ENCODE results near the gene OPALIN.

Gene OPALIN

DNA sequence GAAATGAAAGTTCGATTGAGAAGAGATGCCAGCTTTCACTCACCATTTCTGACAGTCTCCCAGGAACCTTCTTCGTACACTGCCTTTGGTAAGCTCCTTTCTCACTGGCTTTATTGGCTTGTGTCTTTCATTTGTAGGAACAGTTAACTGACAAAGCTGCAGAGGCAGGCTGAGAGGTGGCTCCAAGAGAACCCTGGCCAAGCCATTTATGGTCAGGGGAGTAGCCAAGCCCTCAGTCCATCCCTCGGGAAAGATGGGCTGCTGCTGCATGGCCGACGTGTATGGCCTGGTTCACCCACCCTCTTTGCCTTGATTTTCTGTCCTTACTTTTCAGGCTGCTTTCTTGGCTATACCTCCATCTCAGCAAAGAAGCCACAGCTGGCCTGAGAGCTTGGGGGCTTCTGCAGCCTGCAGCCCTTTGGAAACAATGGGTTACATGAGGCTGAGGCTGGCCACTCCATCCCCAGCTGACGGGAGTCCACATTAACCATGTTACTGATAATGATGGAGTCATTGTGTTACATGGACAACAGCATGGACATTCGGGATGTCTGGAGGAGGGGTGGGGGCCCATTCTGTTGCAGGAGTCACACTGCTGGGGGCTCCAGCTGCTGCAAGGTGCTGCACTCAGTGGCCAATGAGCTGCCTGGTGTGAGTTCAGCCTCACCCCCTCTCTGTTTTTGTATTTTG is at the start of gene OPALIN:
Gene OPALIN (minus strand): TSS at position 152 of the 690 bp plus-strand sequence. CDS start 106 bp downstream, at position 46.
- DNase-seq: no peak

- DNase-seq: no peak
These were observed 49.4 kb upstream of the OPALIN start for GRCh38 chr10:96408201-96408600.

DNA sequence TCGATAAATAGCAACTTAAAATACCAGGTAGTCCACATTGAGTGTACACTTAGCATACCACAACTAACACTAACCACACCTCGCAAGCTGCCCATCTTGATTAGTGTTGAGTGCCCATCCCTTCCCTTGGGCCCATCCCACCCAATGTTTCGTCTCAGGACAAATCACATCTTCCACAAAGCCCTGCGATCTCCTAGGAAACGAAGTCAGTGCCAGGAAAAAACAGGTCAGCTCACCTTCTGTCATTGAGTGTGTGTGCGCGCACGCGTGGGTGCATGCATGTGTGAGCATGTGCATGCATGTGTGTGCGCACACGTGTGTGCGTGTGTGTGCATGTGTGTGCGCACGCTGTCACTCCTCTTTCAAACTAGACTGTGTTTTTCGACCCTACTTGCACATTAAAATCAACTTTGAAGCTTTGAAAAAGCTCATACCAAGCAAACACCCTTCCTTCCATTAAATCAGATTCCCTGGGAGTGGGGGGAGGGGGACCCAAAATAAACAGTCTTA is 48.8 kb upstream of the OPALIN start:
- DNase-seq: no peak

GRCh38 chr10:96406091-96406490 is 47.3 kb upstream of the OPALIN start:
- DNase-seq: no peak

DNA sequence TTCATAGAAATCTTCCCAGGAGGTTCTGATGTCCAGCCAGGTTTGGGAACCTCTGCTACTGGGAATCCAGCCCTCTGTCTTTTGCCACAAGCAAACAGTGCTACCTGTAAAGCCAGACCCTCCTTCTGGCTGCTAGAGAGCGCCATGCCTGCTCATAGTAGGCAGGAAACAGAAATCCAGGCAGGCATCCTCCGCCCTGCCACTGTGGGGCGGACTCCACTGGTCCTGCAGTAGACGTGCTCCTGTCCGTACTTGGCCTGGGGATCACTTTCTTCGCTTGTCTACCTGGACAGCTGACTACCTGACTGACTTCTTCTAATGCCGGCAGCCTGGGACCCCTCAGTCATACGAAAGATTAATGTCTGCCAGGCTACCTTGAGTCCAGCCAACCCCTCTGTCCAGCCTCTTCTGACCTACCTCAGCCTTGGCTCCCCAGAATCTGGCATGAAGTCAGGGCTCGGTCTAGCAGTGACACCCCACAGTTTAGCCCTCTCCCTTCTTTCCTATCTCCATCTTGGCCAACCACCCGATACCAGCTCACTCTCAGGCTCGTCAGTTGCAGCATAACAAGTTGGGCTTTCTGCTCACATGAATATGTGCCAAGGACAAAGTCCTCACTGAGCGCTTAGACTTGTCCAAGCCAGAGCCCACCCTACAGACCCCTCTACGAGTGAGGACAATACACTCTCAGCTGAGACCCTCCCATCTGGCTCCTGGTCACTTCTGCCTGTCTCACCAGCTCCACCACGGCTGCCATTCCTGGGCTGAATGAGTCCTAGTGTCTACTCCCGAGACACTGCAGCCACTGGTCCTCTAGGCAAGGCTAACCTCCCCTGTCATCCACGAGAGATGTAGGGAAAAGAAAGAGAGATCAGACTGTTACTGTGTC is 43.9 kb upstream of the OPALIN start:
- DNase-seq: peak; percentile 2

DNA sequence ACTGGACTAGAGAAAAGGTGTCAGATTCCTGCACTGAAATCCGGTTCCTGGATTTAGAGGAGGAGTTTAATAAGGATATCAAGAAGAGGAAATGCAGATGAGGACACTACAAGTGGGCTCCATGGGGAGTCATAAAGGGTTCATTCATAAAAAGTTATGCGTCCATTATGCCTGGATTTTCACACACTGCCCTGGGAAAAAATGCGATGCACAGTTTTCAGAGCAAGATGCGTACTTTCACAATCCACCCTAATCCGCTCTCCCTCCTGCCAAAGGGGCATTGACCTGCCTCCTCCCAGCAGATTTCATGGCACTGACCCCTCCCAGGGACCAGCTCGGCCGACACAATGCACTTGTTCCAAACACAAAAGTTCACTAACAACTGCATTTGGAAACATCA is 42.2 kb upstream of the OPALIN start:
- DNase-seq: no peak

DNA sequence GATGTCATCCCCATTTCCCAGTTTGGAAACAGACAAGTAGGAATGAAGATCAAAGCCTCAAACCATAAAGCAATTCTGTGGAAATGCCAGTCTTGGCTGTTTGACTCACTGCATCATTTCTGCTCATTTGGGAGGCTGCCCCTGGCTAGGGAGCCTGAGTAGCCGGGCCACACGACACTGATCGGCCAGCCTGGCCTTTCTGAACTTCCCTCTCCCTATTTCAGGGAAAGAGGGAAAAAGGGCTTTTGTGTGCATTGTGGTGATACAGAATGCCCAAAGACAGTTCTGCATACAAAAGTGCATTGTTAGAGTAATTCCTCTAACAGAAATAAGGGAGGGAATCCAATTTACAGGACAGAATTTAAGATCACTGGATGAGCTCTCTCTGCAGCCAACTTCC is 41.7 kb upstream of the OPALIN start:
- DNase-seq: no peak

- no peak for DNase-seq
These were observed 39.1 kb upstream of the OPALIN start for GRCh38 chr10:96397902-96398301.

DNA sequence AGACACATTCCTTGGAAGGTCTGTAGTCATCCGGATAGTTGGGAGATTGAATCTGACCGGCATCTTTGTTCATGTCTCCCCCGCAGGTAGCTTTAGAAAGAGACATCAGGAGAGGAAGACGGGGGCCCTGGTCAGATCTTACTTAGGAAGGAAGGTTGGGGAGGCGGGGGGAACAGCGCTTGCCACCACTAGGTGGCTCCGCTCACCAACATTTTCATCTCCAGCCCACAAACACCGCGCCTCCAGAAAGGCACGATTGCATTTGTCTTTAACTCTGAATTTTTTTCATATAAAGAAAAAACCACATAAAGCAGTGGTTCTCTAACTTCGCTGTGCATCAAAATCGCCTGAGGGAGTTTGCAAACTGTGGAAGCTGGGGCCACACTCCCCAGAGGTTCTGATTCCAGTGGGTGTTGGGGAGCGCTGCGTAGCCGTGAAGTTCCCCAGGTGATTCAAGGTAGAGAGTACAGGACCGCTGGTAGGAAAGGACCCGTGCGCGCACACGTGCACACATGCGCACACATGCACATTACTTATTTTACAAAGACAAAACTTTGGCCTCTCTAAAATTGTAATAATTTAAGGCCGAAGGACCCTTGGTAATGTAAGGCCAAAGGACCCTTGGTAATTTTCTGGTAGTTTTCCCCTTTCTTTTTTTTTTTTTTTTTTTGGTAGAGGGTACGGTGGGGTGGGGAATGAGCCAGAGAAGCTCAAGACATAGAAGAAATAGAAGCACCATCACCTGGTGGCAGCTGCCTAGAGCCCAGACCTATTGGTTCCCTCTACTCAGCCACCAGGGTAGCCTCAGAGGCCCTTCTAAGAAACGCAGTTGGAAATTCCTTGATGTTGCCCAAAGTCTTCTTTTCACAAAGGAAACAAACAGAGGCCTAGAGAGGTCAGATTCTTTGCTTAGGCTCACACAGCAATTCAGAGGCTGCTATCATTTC is 37.4 kb upstream of the OPALIN start:
- DNase-seq: peak; percentile 68

- DNase-seq: no peak
These were observed 31.7 kb upstream of the OPALIN start for GRCh38 chr10:96390460-96390864.

- no peak for DNase-seq
These were observed 31.0 kb upstream of the OPALIN start for GRCh38 chr10:96389785-96390184.

DNA sequence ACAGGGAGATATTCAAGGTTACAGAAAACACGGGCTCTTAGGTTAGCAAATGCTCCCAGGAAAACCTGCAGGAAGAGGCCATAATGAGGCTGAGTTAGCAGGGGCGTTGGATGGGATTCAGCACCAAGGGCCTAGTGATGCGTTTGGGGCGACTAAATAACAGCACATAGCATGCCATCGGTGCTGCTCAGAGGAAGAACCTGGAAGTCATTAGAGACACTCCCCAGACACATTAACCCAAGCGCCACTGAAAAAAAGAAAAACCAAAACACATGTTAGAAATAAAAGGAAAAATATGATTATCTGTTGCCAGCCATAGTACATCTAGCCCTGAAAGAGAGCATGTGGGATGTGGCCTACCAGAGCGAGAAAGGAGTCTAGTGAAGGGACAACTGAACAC is 28.8 kb upstream of the OPALIN start:
- DNase-seq: no peak

DNA sequence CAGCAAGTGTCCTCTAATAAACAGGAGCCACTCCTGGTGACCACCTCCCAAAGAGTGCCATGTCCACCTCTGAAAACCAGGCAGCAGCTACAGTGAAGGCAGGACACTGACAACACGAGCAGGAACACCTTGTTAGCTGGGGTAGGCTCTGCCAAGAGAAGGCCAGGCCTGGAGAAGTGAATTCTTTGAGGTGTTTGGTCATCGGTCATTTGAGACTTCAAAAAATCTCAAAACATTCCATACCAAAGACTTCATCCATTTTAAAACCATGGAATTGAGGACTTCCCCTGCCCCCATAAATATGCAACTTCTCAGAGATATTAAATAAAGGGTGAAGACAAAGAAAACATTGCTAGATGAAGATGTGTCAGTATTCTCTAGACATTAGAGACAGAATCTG is 28.4 kb upstream of the OPALIN start:
- DNase-seq: no peak

DNA sequence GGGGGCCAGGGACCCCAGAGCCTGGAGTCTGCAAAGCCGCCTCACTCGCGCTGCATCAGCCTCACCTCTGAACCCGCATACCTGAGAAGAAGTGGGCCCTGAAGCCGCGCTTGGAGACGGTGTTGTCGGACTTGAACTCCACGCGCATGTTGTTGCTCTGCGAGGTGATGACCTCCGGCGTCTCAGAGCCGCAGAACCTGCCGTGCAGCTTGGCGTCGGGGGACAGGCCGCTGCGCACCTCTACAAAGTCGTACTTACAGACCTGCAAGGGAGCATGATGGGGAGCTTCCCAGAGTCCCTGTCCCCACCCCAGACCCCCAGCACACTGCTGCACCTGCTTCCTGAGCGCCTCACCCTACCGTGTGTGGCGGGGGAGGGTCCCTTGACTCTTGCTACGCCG is 25.7 kb upstream of the OPALIN start:
- no peak for DNase-seq

GRCh38 chr10:96380821-96381220 is 22.0 kb upstream of the OPALIN start:
- no peak for DNase-seq

DNA sequence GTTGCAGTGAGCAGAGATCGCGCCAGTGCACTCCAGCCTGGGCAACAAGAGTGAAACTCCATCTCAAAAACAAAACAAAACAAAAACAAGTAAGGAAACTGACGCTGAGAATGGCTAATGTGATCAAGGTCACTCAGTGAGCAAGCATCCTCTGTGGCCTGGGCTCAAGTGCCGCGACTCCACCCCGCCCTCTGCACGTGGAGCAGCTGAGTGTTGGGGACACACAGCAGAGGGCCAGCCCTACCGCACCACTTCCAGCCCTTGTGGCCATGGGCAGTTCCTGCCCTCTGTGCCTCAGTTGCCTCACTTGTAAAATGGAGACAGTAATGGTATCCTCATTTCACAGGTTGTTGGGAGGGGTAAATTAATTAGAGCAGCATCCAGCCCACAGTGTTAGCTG is 21.0 kb upstream of the OPALIN start:
- DNase-seq: no peak

DNA sequence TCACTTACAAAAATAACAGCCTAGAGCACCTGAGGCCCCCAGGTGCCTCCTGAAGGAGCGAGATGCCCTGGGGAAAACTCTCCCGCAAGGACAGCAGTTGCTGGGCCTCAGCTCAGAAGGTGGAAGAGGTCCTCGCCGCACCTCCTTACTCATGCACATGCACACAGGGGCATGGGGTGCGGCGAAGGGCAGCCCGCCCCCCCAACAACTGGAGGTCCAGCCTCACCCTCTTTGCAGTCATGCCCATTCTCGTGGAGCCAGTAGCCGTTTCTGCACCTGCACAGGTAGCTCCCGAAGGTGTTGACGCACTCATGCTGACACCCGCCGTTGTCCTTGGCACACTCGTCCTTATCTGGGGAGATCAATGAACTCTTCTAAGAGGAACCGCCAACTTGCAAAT is 19.9 kb upstream of the OPALIN start:
- no peak for DNase-seq

DNA sequence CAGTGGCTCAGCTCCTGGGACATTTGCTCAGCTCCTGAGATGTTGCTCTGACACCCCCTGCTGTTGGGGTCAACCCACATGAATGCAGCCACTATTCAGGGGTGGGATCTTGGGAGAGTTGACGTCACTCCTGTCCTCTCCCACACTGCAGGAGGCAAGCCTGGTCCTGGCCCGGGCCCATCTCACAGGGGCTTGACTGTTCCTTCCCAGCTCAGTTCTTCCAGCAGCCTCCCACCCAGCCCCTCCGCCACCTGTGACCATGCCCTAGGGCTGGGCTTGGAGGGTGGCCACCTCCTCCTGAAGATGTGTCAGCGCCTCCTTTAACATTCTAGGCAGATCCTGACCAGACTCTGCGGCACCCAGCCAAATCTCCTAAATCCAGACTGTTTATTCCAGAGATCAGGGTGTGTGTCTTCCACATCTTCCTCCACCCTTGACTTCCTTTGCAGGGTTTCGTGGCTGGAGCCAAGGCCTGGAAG is 19.1 kb upstream of the OPALIN start:
- peak; percentile 2 for DNase-seq

GRCh38 chr10:96376483-96376882 is 17.7 kb upstream of the OPALIN start:
- no peak for DNase-seq

GRCh38 chr10:96374985-96375830 is 16.4 kb upstream of the OPALIN start:
- DNase-seq: peak; percentile 77

- DNase-seq: no peak
These were observed 15.8 kb upstream of the OPALIN start for GRCh38 chr10:96374639-96374984.

DNA sequence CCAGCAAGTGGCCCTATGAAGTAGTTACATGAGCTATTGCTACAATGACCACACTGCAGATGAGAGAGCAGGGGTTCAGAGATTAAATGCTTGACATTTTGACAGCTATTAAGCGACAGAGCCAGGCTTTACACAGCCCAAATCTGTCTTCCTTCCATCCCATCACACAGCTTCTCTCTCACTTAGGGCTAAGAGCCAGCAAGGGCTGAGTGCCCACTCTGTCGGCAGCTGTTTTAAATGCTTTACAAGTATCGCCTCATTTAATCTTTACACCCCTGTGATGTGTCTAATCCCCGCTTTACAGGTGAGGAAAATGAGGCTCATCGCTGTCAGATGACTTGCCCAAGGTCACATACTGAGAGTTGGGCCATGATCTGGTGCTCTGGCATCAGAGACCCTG is 15.2 kb upstream of the OPALIN start:
- no peak for DNase-seq

All from NCI-H146 (cell line).